MCF 10A (cell line): Measurements from ENCODE around the gene FAR2. TPM values are rescaled to one million over a fixed set of nuclear protein-coding genes. Genes with fewer than 3 reads are reported as not detected.

Experiments used
- BruUV-seq: library from RNA; stranded (reverse); fragments of 400-500 nt; replicated peaks from 2 replicates; lab custom pipeline; 2021; lab: Mats Ljungman, UMichigan
- CTCF ChIA-PET: fragments of 300-600 bp; sonication (Branson Sonifier 250); formaldehyde crosslinking; extraction: SDS; loops from one replicate; lab custom pipeline; 2021; ENCODE audit warnings: antibody characterized with exemption, inconsistent platforms; lab: Yijun Ruan, JAX
- POLR2A ChIA-PET: fragments of 300-600, 350-650 bp; sonication (Branson Sonifier 250); formaldehyde crosslinking; extraction: SDS; loops from one replicate; lab custom pipeline; 2020; ENCODE audit warnings: antibody characterized with exemption, inconsistent platforms; lab: Yijun Ruan, JAX
- DNase-seq: peaks from one replicate; pipeline ENCODE4 v3.0.0-alpha.2; 2018; ENCODE audit not compliant: unreplicated experiment
- H3K27ac Mint-ChIP-seq: one replicate; pipeline ENCODE4 v1.8.0; 2022; ENCODE audit warnings: mild to moderate bottlenecking, low read depth, mixed read lengths; ENCODE audit not compliant: unreplicated experiment
- H3K27me3 Mint-ChIP-seq: one replicate; pipeline ENCODE4 v1.8.0; 2022; ENCODE audit warnings: mixed read lengths; ENCODE audit not compliant: insufficient read depth, unreplicated experiment
- H3K36me3 Mint-ChIP-seq: one replicate; pipeline ENCODE4 v1.8.0; 2022; ENCODE audit warnings: mild to moderate bottlenecking, moderate library complexity, mixed read lengths; ENCODE audit not compliant: insufficient read depth, unreplicated experiment
- H3K4me1 Mint-ChIP-seq: one replicate; pipeline ENCODE4 v1.8.0; 2022; ENCODE audit warnings: mixed read lengths; ENCODE audit not compliant: insufficient read depth, unreplicated experiment
- H3K4me3 Mint-ChIP-seq: one replicate; pipeline ENCODE4 v1.8.0; 2022; ENCODE audit warnings: mild to moderate bottlenecking, moderate library complexity, mixed read lengths; ENCODE audit not compliant: unreplicated experiment
- H3K9me3 Mint-ChIP-seq: one replicate; pipeline ENCODE4 v1.8.0; 2022; ENCODE audit warnings: mixed read lengths; ENCODE audit not compliant: unreplicated experiment
- intact Hi-C: fragments of 100-400 bp; cut with micrococcal nuclease; formaldehyde crosslinking; loops from 2 replicates; pipeline ENCODE4 v1.14.1; 2022
- total RNA-seq: library from RNA; stranded (reverse); gene quantifications from 2 replicates; pipeline ENCODE4 v1.2.3, GENCODE V29; 2022
- TF ChIP-seq, protein P1 (sequence below): fragments of 200-600 bp; IDR thresholded peaks from one replicate; pipeline ENCODE4 v1.8.0; 2022; ENCODE audit warnings: antibody characterized with exemption, mild to moderate bottlenecking; ENCODE audit not compliant: unreplicated experiment

FAR2 gene
- total RNA-seq, 1 experiment from 2014 or later = 1.7 TPM

DNA sequence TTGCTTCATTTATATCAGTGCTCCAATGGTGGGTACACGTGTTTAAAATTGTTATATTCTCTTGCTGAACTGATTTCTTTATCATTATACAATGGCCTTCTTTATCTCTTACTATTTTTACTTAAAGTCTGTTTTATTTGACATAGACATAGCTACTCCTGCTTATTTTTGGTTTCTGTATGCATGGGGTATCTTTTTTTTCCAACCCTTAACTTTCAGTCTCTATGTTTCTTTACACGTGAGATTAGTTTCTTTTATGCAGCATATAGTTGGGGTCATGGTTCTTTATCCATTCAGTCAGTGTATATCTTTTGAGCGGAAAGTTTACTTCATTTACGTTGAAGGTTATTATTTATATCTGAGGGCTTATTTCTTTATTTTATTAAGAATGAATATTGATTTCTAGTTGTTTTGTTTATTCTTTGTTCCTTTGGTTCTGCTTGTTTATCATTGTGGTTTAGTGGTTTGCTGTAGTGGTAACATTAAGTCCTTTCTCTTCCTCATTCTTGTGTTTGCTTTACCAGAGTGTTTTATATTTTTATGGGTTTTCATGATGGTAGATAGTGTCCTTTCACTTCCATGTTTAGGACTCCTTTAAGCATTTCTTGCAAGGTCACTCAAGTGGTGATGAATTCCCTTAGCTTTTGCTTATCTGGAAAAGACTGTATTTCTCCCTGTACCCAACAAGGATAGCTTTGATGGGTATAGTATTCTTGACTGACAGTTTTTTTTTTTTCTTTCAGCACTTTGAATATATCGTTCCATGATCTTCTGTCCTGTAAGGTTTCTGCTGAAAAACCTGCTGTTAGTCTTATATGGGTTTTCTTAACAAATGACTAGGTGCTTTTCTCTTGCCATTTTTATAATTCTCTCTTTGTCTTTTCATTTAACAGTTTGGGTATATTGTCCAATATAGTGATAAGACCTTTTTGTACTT lies 38.3 kb upstream of the FAR2 start:
- Mint-ChIP-seq H3K4me3 (no peak overlapping the region), H3K36me3 (no peaks in the 10 kb centered on the region), H3K4me1 (peaks cover 13% of the 10 kb centered on the region), H3K27ac (no peak overlapping the region), H3K9me3 (peaks cover 6% of the 10 kb centered on the region), H3K27me3 (no peaks in the 10 kb centered on the region)
- no TSS peak for BruUV-seq
- ChIA-PET POLR2A (interaction anchor here (1.1 kb wide), 1 partner anchor 38 kb away, joined by 3 read pairs; no protein-coding TSS in a partner anchor), CTCF (interaction anchor here (0.7 to 1.7 kb wide), 2 partner anchors 131 to 207 kb away, joined by 5 to 6 read pairs; no protein-coding TSS in a partner anchor)
- no peak for DNase-seq
- intact Hi-C loops = no loop called here
- TF ChIP-seq, protein P1, sequence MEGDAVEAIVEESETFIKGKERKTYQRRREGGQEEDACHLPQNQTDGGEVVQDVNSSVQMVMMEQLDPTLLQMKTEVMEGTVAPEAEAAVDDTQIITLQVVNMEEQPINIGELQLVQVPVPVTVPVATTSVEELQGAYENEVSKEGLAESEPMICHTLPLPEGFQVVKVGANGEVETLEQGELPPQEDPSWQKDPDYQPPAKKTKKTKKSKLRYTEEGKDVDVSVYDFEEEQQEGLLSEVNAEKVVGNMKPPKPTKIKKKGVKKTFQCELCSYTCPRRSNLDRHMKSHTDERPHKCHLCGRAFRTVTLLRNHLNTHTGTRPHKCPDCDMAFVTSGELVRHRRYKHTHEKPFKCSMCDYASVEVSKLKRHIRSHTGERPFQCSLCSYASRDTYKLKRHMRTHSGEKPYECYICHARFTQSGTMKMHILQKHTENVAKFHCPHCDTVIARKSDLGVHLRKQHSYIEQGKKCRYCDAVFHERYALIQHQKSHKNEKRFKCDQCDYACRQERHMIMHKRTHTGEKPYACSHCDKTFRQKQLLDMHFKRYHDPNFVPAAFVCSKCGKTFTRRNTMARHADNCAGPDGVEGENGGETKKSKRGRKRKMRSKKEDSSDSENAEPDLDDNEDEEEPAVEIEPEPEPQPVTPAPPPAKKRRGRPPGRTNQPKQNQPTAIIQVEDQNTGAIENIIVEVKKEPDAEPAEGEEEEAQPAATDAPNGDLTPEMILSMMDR = no peak

DNA sequence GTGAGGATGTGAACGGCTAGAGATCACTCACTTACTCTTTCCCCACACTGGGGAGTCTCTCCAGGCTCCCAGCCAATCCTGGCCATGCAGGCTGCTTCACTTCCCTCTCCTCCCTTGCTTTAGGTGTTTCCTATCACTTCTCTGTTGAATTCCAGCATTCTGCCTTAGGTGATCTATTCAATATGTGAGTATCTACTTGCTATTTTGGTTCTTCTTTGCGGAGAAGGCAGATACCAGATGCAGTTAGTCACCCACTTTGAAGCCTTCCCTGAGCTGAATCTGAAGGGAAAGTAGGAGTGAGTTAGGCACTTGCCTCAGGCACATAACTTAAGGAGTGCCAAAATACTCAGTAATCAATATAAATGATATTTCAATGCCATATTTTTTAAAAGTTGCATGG lies 36.0 kb upstream of the FAR2 start:
- Mint-ChIP-seq H3K27me3 (no peaks in the 10 kb centered on the region), H3K4me3 (no peak overlapping the region), H3K36me3 (no peaks in the 10 kb centered on the region), H3K4me1 (peaks cover 13% of the 10 kb centered on the region), H3K9me3 (peaks cover 6% of the 10 kb centered on the region), H3K27ac (no peak overlapping the region)
- POLR2A ChIA-PET = interaction anchor here (0.7 to 1.0 kb wide), 2 partner anchors 126 to 129 kb away, joined by 3 read pairs; no protein-coding TSS in a partner anchor
- BruUV-seq = no TSS peak
- peak; percentile 44 for DNase-seq
- TF ChIP-seq, protein P1 = no peak
- CTCF ChIA-PET = interaction anchor here (0.5 to 1.1 kb wide), 2 partner anchors 25 to 201 kb away, joined by 3 to 5 read pairs; no protein-coding TSS in a partner anchor
- intact Hi-C loops = no loop called here

DNA sequence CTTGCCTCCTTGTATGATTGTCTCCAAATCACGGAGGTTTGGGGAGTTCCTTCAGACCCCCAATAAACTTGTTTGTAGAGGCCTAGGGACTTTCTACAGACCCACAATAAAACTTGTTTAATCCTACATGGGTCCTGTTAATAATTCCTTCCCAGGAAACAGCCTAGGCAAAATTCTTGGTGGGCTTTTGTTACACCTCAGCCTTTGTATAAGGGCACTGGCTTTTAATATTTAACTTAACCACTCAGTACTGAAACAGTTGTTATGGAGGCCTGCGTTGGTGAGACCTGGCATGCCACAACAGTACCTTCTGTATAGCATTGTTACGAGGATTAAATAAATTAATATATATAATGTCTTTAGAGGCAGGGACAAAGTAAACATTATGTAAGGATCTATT lies 32.7 kb upstream of the FAR2 start:
- H3K27me3 Mint-ChIP-seq = no peaks in the 10 kb centered on the region
- no peaks in the 10 kb centered on the region for H3K9me3 Mint-ChIP-seq
- H3K27ac Mint-ChIP-seq = no peak overlapping the region
- H3K4me1 Mint-ChIP-seq = peaks cover 13% of the 10 kb centered on the region
- no peaks in the 10 kb centered on the region for H3K36me3 Mint-ChIP-seq
- ChIA-PET POLR2A (no interaction called here), CTCF (interaction anchor here (0.9 kb wide), 1 partner anchor 28 kb away, joined by 3 read pairs; no protein-coding TSS in a partner anchor)
- no peak overlapping the region for H3K4me3 Mint-ChIP-seq
- intact Hi-C loops = no loop called here
- no peak for DNase-seq
- TF ChIP-seq, protein P1 = no peak
- no TSS peak for BruUV-seq

DNA sequence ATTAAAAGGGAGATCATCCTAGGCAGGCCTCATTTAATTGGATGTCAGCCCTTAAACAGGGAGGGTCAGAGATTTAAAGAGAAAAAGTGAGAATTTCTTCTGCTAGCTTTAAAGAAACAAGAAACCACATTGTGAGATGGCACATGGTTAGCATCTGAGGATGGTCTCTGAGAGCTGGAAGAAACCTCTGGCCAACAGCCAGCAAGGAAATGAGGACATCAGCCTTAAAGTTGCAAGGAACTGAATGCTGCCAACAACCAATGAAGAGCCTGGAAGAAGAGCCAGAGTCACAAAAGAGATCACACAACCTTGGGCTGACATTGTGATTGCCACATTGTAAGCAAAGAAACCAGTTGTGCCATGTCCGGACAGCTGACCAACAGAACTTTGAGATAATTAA lies 17.5 kb upstream of the FAR2 start:
- Mint-ChIP-seq H3K36me3 (no peaks in the 10 kb centered on the region), H3K4me3 (no peak overlapping the region), H3K9me3 (no peaks in the 10 kb centered on the region), H3K27me3 (peaks cover 9% of the 10 kb centered on the region), H3K27ac (no peak overlapping the region), H3K4me1 (peaks cover 7% of the 10 kb centered on the region)
- ChIA-PET POLR2A (no interaction called here), CTCF (interaction anchor here (0.8 kb wide), 1 partner anchor 13 kb away, joined by 4 read pairs; no protein-coding TSS in a partner anchor)
- peak; percentile 57 for DNase-seq
- intact Hi-C loops = no loop called here
- no TSS peak for BruUV-seq
- TF ChIP-seq, protein P1 = no peak
